Loucy (cell line): ENCODE data around the gene TRAPPC2L.

Experiments used
- H2AFZ ChIP-seq: fragments of 200-600 bp; sonication (generic); 2 replicates; pipeline ENCODE4 v1.6.0; 2016; ENCODE audit warnings: antibody characterized with exemption, mild to moderate bottlenecking, low read length, moderate library complexity
- H3F3A ChIP-seq: fragments of 200-600 bp; 2 replicates; pipeline ENCODE4 v1.6.0; 2016; ENCODE audit warnings: antibody characterized with exemption, low read depth, mild to moderate bottlenecking
- H3K27me3 ChIP-seq: fragments of 200-600 bp; sonication (generic); 2 replicates; pipeline ENCODE4 v1.6.1; 2014; ENCODE audit warnings: low read length, mild to moderate bottlenecking; ENCODE audit not compliant: insufficient read depth, poor library complexity, severe bottlenecking
- H3K36me3 ChIP-seq: fragments of 200-600 bp; sonication (generic); 2 replicates; pipeline ENCODE4 v1.6.1; 2016; ENCODE audit warnings: low read length; ENCODE audit not compliant: insufficient read depth
- H3K4me1 ChIP-seq: fragments of 200-600 bp; sonication (generic); 2 replicates; pipeline ENCODE4 v1.5.1; 2014; ENCODE audit warnings: low read length, mild to moderate bottlenecking; ENCODE audit not compliant: insufficient read depth, poor library complexity, severe bottlenecking
- H3K4me2 ChIP-seq: fragments of 200-600 bp; sonication (generic); 2 replicates; pipeline ENCODE4 v1.6.0; 2014; ENCODE audit warnings: antibody characterized with exemption, low read length, low read depth, mild to moderate bottlenecking; ENCODE audit not compliant: poor library complexity, severe bottlenecking
- H3K4me3 ChIP-seq: fragments of 200-600 bp; sonication (generic); 2 replicates; pipeline ENCODE4 v1.5.1; 2014; ENCODE audit warnings: low read length, mild to moderate bottlenecking, mixed read lengths; ENCODE audit not compliant: poor library complexity, severe bottlenecking
- H3K79me2 ChIP-seq: fragments of 200-600 bp; sonication (generic); 2 replicates; pipeline ENCODE4 v1.6.1; 2014; ENCODE audit warnings: low read length; ENCODE audit not compliant: insufficient read depth
- H3K9ac ChIP-seq: fragments of 200-600 bp; sonication (generic); 2 replicates; pipeline ENCODE4 v1.6.0; 2014; ENCODE audit warnings: mild to moderate bottlenecking, low read depth, low read length, moderate library complexity; ENCODE audit not compliant: poor library complexity, severe bottlenecking
- H3K9me2 ChIP-seq: fragments of 200-600 bp; sonication (generic); replicated peaks from 2 replicates; pipeline ENCODE4 v1.6.1; 2016; ENCODE audit warnings: low read depth, low read length, mixed read lengths
- H3K9me3 ChIP-seq: fragments of 200-600 bp; sonication (generic); 2 replicates; pipeline ENCODE4 v1.6.1; 2014; ENCODE audit warnings: mild to moderate bottlenecking, antibody characterized with exemption, low read length, low read depth; ENCODE audit not compliant: insufficient read depth
- H4K20me1 ChIP-seq: fragments of 200-600 bp; sonication (generic); 2 replicates; pipeline ENCODE4 v1.6.0; 2014; ENCODE audit warnings: antibody characterized with exemption, low read length, mild to moderate bottlenecking; ENCODE audit not compliant: insufficient read depth, poor library complexity, severe bottlenecking
- EZH2phosphoT487 ChIP-seq: fragments of 200-600 bp; IDR thresholded peaks from 2 replicates; pipeline ENCODE4 v1.6.1; 2018; ENCODE audit warnings: antibody characterized with exemption, mild to moderate bottlenecking, moderate library complexity, borderline replicate concordance
- TF ChIP-seq, protein P1 (sequence below): fragments of 200-600 bp; sonication (generic); conservative IDR thresholded peaks from 2 replicates; pipeline ENCODE4 v1.5.1; 2014; ENCODE audit warnings: mild to moderate bottlenecking, antibody characterized with exemption, low read length

TRAPPC2L gene

DNA sequence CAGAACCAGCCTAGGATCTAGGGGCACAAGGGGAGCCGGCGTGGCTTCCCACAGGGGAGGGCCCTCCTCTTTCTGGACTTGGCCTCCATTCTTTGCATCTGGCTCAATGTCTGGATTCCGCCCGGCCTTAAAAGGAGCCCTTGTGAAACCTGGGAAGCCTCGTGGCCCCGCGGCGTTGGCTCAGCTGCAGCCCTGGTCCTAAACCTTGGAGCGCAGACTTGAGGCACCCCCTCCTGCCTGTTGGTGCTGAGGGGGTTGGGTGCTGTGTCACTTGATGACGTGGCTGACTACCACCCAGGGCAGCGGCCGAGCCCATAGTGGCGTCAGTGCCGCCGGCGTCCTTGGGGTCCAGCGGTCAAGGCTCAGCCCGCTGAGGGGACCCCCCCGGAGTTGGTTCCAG lies 4.4 kb downstream of the TRAPPC2L start:
- Histone ChIP-seq H3K36me3 (no peaks in the 10 kb centered on the region), H2AFZ (no peak overlapping the region), H3K9me2 (no peaks in the 10 kb centered on the region), H4K20me1 (no peaks in the 10 kb centered on the region), H3K9ac (no peak overlapping the region), H3K27me3 (no peaks in the 10 kb centered on the region), H3K79me2 (no peaks in the 10 kb centered on the region), H3K4me2 (no peak overlapping the region), H3K9me3 (no peaks in the 10 kb centered on the region), H3K4me3 (no peak overlapping the region), H3K4me1 (no peaks in the 10 kb centered on the region), H3F3A (no peaks in the 10 kb centered on the region)
- TF ChIP-seq EZH2phosphoT487 = no peak
- TF ChIP-seq, protein P1, sequence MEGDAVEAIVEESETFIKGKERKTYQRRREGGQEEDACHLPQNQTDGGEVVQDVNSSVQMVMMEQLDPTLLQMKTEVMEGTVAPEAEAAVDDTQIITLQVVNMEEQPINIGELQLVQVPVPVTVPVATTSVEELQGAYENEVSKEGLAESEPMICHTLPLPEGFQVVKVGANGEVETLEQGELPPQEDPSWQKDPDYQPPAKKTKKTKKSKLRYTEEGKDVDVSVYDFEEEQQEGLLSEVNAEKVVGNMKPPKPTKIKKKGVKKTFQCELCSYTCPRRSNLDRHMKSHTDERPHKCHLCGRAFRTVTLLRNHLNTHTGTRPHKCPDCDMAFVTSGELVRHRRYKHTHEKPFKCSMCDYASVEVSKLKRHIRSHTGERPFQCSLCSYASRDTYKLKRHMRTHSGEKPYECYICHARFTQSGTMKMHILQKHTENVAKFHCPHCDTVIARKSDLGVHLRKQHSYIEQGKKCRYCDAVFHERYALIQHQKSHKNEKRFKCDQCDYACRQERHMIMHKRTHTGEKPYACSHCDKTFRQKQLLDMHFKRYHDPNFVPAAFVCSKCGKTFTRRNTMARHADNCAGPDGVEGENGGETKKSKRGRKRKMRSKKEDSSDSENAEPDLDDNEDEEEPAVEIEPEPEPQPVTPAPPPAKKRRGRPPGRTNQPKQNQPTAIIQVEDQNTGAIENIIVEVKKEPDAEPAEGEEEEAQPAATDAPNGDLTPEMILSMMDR = no peak

DNA sequence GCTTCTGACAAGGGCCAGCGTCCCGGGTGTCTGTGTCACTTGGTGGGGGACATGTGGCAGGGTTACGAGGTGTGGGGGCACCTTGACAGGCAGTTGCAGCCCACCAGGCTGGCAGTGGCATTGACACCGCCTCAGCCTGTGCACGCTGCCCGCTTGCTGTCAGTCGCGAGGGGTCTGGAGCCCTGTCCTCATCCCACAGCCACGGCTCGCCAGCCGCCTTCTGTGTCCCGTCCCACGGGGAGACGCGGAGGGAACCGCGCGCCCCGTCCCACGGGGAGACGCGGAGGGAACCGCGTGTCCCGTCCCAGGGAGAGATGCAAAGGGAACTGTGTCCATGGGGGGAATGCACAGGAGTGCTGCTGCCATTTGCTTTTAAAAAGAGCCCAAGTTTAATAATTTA lies 6.0 kb downstream of the TRAPPC2L start:
- TF ChIP-seq, protein P1 = no peak

DNA sequence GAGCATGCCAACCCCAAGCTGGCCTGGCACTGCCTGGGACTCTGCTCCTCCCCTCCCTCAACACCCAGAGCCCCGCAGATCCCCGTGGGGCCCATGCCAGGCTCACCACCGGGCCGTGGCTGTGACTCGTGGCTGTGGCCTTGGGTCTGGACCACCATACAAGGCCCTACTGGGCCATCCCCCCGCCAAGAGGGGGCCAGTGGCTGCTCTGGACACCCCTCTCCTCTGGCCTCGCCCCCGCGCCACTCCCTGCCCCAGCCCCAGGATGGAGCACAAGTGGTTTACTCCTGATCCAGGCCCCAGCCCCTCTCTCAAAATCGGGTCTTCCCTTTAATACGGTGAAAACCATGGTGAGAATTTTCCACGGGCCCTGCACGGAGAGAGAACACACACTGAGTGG lies 6.5 kb downstream of the TRAPPC2L start:
- H3F3A ChIP-seq = no peaks in the 10 kb centered on the region
- no peak overlapping the region for H3K9ac ChIP-seq
- TF ChIP-seq, protein P1 = no peak
- TF ChIP-seq EZH2phosphoT487 = no peak
- H2AFZ ChIP-seq = no peak overlapping the region
- H3K9me2 ChIP-seq = no peaks in the 10 kb centered on the region
- H3K27me3 ChIP-seq = no peaks in the 10 kb centered on the region
- H3K4me2 ChIP-seq = no peak overlapping the region
- no peaks in the 10 kb centered on the region for H3K4me1 ChIP-seq
- H3K36me3 ChIP-seq = no peaks in the 10 kb centered on the region
- no peaks in the 10 kb centered on the region for H4K20me1 ChIP-seq
- no peaks in the 10 kb centered on the region for H3K79me2 ChIP-seq
- H3K9me3 ChIP-seq = no peaks in the 10 kb centered on the region
- H3K4me3 ChIP-seq = no peak overlapping the region

More for the DNA sequence above, 6.0 kb downstream of the TRAPPC2L start:
- Histone ChIP-seq H3F3A (no peaks in the 10 kb centered on the region), H3K4me3 (no peak overlapping the region), H3K9me3 (no peaks in the 10 kb centered on the region), H4K20me1 (no peaks in the 10 kb centered on the region), H3K27me3 (no peaks in the 10 kb centered on the region), H2AFZ (no peak overlapping the region), H3K79me2 (no peaks in the 10 kb centered on the region), H3K9me2 (no peaks in the 10 kb centered on the region), H3K4me1 (no peaks in the 10 kb centered on the region), H3K4me2 (no peak overlapping the region), H3K9ac (no peak overlapping the region), H3K36me3 (no peaks in the 10 kb centered on the region)
